C4-2B (cell line): ENCODE data around the gene AKAP9.

Experiments
- CTCF ChIP-seq: fragments of 450-650 bp; conservative IDR thresholded peaks from 2 replicates; pipeline ENCODE4 v1.5.1; 2017; ENCODE audit warnings: mild to moderate bottlenecking
- ZFX ChIP-seq: fragments of 450-650 bp; IDR thresholded peaks from 2 replicates; pipeline ENCODE4 v1.6.1; 2017

GRCh38 chr7:92020636-92021035, 80.0 kb downstream of the AKAP9 start:
- TF ChIP-seq CTCF (no peak), ZFX (no peak)
